B cell (primary cell): ENCODE measurements around the gene PHF20.

ENCODE experiments used
- EZH2 ChIP-seq: IDR thresholded peaks from 2 replicates; pipeline ENCODE4 v1.6.1; 2012; ENCODE audit warnings: borderline replicate concordance, low read depth, mild to moderate bottlenecking, moderate library complexity, low read length; ENCODE audit not compliant: insufficient read depth, poor library complexity, severe bottlenecking
- TF ChIP-seq, protein P1 (sequence below): fragments of 200-600 bp; IDR thresholded peaks from one replicate; pipeline ENCODE4 v1.8.0; 2022; ENCODE audit warnings: antibody characterized with exemption, mild to moderate bottlenecking

DNA sequence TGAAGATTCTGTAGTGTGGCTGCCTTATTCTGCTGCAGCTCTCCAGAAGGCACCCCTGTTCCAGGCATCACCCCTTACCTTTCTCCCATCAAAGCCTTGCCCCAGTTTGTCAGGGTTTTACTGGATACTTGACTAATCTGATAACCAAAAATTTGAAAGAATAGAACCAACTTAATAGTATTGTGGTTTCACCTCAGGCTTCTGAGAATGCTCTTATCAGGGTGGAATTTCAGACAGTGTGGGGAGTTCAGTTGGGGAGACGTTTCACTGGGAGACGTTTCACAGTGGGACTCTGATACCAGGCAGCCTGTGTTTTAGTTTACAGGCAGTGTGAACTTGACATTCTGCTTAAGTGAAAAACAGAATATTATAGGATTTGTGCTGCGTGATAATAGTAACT lies 132.0 kb downstream of the PHF20 start:
- TF ChIP-seq, protein P1, sequence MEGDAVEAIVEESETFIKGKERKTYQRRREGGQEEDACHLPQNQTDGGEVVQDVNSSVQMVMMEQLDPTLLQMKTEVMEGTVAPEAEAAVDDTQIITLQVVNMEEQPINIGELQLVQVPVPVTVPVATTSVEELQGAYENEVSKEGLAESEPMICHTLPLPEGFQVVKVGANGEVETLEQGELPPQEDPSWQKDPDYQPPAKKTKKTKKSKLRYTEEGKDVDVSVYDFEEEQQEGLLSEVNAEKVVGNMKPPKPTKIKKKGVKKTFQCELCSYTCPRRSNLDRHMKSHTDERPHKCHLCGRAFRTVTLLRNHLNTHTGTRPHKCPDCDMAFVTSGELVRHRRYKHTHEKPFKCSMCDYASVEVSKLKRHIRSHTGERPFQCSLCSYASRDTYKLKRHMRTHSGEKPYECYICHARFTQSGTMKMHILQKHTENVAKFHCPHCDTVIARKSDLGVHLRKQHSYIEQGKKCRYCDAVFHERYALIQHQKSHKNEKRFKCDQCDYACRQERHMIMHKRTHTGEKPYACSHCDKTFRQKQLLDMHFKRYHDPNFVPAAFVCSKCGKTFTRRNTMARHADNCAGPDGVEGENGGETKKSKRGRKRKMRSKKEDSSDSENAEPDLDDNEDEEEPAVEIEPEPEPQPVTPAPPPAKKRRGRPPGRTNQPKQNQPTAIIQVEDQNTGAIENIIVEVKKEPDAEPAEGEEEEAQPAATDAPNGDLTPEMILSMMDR, result no peak
- TF ChIP-seq EZH2, result no peak
